Hepatocyte (in vitro differentiated cells): ENCODE data around the gene POLR3K.

Source experiments
- CTCF ChIP-seq: fragments of 200-600 bp; sonication (generic); IDR thresholded peaks from 2 replicates; pipeline ENCODE4 v1.5.1; 2016; ENCODE audit warnings: antibody characterized with exemption, mild to moderate bottlenecking; ENCODE audit not compliant: poor library complexity
- EZH2 ChIP-seq: fragments of 200-600 bp; sonication (generic); IDR thresholded peaks from 2 replicates; pipeline ENCODE4 v1.6.1; 2016; ENCODE audit warnings: antibody characterized with exemption, mild to moderate bottlenecking, borderline replicate concordance
- EZH2phosphoT487 ChIP-seq: fragments of 200-600 bp; sonication (generic); IDR thresholded peaks from one replicate; pipeline ENCODE4 v1.6.1; 2018; ENCODE audit warnings: antibody characterized with exemption, mild to moderate bottlenecking, low read depth, moderate library complexity; ENCODE audit not compliant: unreplicated experiment, severe bottlenecking

GRCh38 chr16:77807-78443 is 24.5 kb upstream of the POLR3K start, which contains the start of gene MPG:
- no peak for TF ChIP-seq CTCF
- no peak for TF ChIP-seq EZH2phosphoT487
- TF ChIP-seq EZH2, result no peak
